H1 (cell line): ENCODE measurements around the gene SPAG5. TPM values are rescaled to one million over a fixed set of nuclear protein-coding genes. Genes with fewer than 3 reads are reported as not detected.

Experiments
- CTCF ChIA-PET: fragments of 300-600 bp; sonication (Branson Sonifier 250); formaldehyde crosslinking; loops from one replicate; lab custom pipeline; 2021; ENCODE audit not compliant: partially characterized antibody; lab: Charles Lee
- POLR2A ChIA-PET: fragments of 300-600 bp; sonication (Branson Sonifier 250); formaldehyde crosslinking; loops from one replicate; lab custom pipeline; 2021; ENCODE audit warnings: inconsistent platforms; ENCODE audit not compliant: partially characterized antibody; lab: Charles Lee
- DNase-seq, 2 experiments: peaks; one replicate each; pipeline versions ENCODE4 v3.0.0 to v3.0.0-alpha.2; 2010 to 2022; ENCODE audit warnings: low spot score in 2 of 2, low read depth in 1 of 2, mixed read lengths in 1 of 2
- FAIRE-seq: peaks from 2 replicates; lab custom pipeline; 2011; peaks lifted over from hg19 to GRCh38; lab: Jason Lieb, UNC
- H2AFZ ChIP-seq: 2 replicates; pipeline ENCODE4 v1.8.1; 2012; ENCODE audit warnings: low read length, inconsistent platforms
- H2AK5ac ChIP-seq: 2 replicates; pipeline ENCODE4 v1.6.1; 2013; ENCODE audit warnings: low read depth, low read length
- H2BK120ac ChIP-seq: replicated peaks from 2 replicates; pipeline ENCODE3; 2013; ENCODE audit warnings: low read depth, low read length, inconsistent platforms
- H2BK12ac ChIP-seq: 2 replicates; pipeline ENCODE4 v1.6.1; 2013; ENCODE audit warnings: low read depth, low read length
- H2BK15ac ChIP-seq: 2 replicates; pipeline ENCODE4 v1.6.1; 2013; ENCODE audit warnings: low read length
- H2BK20ac ChIP-seq: 2 replicates; pipeline ENCODE4 v1.6.1; 2013; ENCODE audit warnings: low read length
- H2BK5ac ChIP-seq: 2 replicates; pipeline ENCODE4 v1.6.1; 2013; ENCODE audit warnings: low read depth, low read length
- H3K14ac ChIP-seq: 2 replicates; pipeline ENCODE4 v1.6.1; 2013; ENCODE audit warnings: inconsistent platforms; ENCODE audit not compliant: insufficient read length
- H3K18ac ChIP-seq: 2 replicates; pipeline ENCODE4 v1.6.1; 2013; ENCODE audit warnings: low read length; ENCODE audit errors: extremely low read depth
- H3K23ac ChIP-seq: 2 replicates; pipeline ENCODE4 v1.6.1; 2013; ENCODE audit warnings: inconsistent platforms; ENCODE audit not compliant: insufficient read length
- H3K23me2 ChIP-seq: 2 replicates; pipeline ENCODE4 v1.6.1; 2013; ENCODE audit warnings: low read depth, low read length
- H3K27ac ChIP-seq: 2 replicates; pipeline ENCODE4 v1.6.1; 2011; ENCODE audit warnings: low read depth, low read length, inconsistent platforms
- H3K27me3 ChIP-seq, 4 experiments: replicated peaks in 1 of 4; 1 replicate in 1 of 4; 2 replicates in 3 of 4; pipeline versions ENCODE4 v1.6.1 to v1.8.1; 2011 to 2013; ENCODE audit warnings: low read length in 3 of 4, mild to moderate bottlenecking in 3 of 4, inconsistent platforms in 2 of 4, mixed read lengths in 2 of 4, moderate library complexity in 1 of 4; ENCODE audit not compliant: control insufficient read depth in 3 of 4, insufficient read depth in 3 of 4; ENCODE audit errors: extremely low read depth in 1 of 4
- H3K36me3 ChIP-seq, 4 experiments: 2 replicates each; pipeline versions ENCODE4 v1.6.1 to v1.8.1; 2011 to 2013; ENCODE audit warnings: mild to moderate bottlenecking in 4 of 4, low read length in 3 of 4, moderate library complexity in 2 of 4, control low read depth in 1 of 4, inconsistent platforms in 1 of 4; ENCODE audit not compliant: insufficient read depth in 4 of 4, control insufficient read depth in 2 of 4
- H3K4ac ChIP-seq: replicated peaks from 2 replicates; pipeline ENCODE3; 2013; ENCODE audit warnings: low read length, low read depth, mixed read lengths, inconsistent platforms; ENCODE audit not compliant: insufficient read length
- H3K4me1 ChIP-seq, 4 experiments: replicated peaks in 1 of 4; 1 replicate in 1 of 4; 2 replicates in 3 of 4; pipeline versions ENCODE4 v1.6.1 to v1.8.1; 2011 to 2013; ENCODE audit warnings: low read length in 3 of 4, inconsistent platforms in 2 of 4, mixed read lengths in 1 of 4; ENCODE audit not compliant: insufficient read depth in 4 of 4, control insufficient read depth in 3 of 4
- H3K4me2 ChIP-seq, 2 experiments: 2 replicates each; pipeline versions ENCODE4 v1.6.1 to v1.8.1; 2011 to 2013; ENCODE audit warnings: low read depth in 2 of 2, low read length in 2 of 2, control low read depth in 1 of 2, inconsistent platforms in 1 of 2, mild to moderate bottlenecking in 1 of 2; ENCODE audit not compliant: insufficient read depth in 1 of 2
- H3K4me3 ChIP-seq, 4 experiments: fragments of 200-600, 300-600 bp in 1 of 4; sonication (generic), shearing (Covaris generic), sonication (Bioruptor Twin) in 1 of 4; 2 replicates each; pipeline versions ENCODE4 v1.5.1 to v1.8.1; 2011 to 2016; ENCODE audit warnings: low read length in 4 of 4, low read depth in 3 of 4, control low read depth in 2 of 4, inconsistent platforms in 2 of 4, mild to moderate bottlenecking in 2 of 4, mixed read lengths in 1 of 4, moderate library complexity in 1 of 4; ENCODE audit not compliant: insufficient read depth in 2 of 4; ENCODE audit errors: extremely low read depth in 1 of 4
- H3K56ac ChIP-seq: replicated peaks from 2 replicates; pipeline ENCODE3; 2013; ENCODE audit warnings: low read depth, mild to moderate bottlenecking, mixed read lengths, low read length, inconsistent platforms; ENCODE audit not compliant: insufficient read length
- H3K79me1 ChIP-seq: 2 replicates; pipeline ENCODE4 v1.6.1; 2013; ENCODE audit warnings: low read depth, low read length, control low read depth
- H3K79me2 ChIP-seq, 2 experiments: 2 replicates each; pipeline versions ENCODE4 v1.6.1 to v1.8.1; 2012 to 2013; ENCODE audit warnings: low read length in 2 of 2, mild to moderate bottlenecking in 2 of 2, inconsistent platforms in 1 of 2; ENCODE audit not compliant: insufficient read depth in 2 of 2, control insufficient read depth in 1 of 2
- H3K9ac ChIP-seq, 4 experiments: replicated peaks in 1 of 4; 1 replicate in 1 of 4; 2 replicates in 3 of 4; pipeline versions ENCODE4 v1.6.1 to v1.8.1; 2011 to 2013; ENCODE audit warnings: low read depth in 3 of 4, low read length in 3 of 4, control low read depth in 2 of 4, mild to moderate bottlenecking in 2 of 4, moderate library complexity in 2 of 4, inconsistent platforms in 1 of 4; ENCODE audit errors: extremely low read depth in 1 of 4
- H3K9me3 ChIP-seq, 2 experiments: 2 replicates each; pipeline versions ENCODE4 v1.6.1 to v1.8.1; 2012 to 2013; ENCODE audit warnings: mild to moderate bottlenecking in 2 of 2, moderate library complexity in 2 of 2, control low read depth in 1 of 2, inconsistent platforms in 1 of 2, low read depth in 1 of 2, low read length in 1 of 2, mixed read lengths in 1 of 2; ENCODE audit not compliant: insufficient read depth in 2 of 2
- H4K20me1 ChIP-seq, 2 experiments: replicated peaks in 1 of 2; 2 replicates each; pipeline versions ENCODE3 to v1.8.1; 2011 to 2013; ENCODE audit warnings: inconsistent platforms in 2 of 2, low read length in 2 of 2, mild to moderate bottlenecking in 1 of 2; ENCODE audit not compliant: insufficient read depth in 2 of 2, control insufficient read depth in 1 of 2
- H4K5ac ChIP-seq: 2 replicates; pipeline ENCODE4 v1.6.1; 2013; ENCODE audit warnings: low read length, low read depth, mixed read lengths, inconsistent platforms; ENCODE audit not compliant: insufficient read length
- H4K8ac ChIP-seq: 2 replicates; pipeline ENCODE4 v1.8.0; 2013; ENCODE audit warnings: mild to moderate bottlenecking, moderate library complexity, low read length, inconsistent platforms; ENCODE audit not compliant: insufficient read depth; ENCODE audit errors: extremely low read depth
- H4K91ac ChIP-seq: replicated peaks from 2 replicates; pipeline ENCODE3; 2013; ENCODE audit warnings: low read length, mixed read lengths, inconsistent platforms; ENCODE audit not compliant: insufficient read length
- CHD1 ChIP-seq: IDR thresholded peaks from 2 replicates; pipeline ENCODE4 v1.6.1; 2012; ENCODE audit warnings: low read depth, low read length, improper control_type of control experiment
- HDAC2 ChIP-seq, 2 experiments: fragments of 300-600 bp in 1 of 2; sonication (generic) in 1 of 2; IDR thresholded peaks; 2 replicates each; pipeline ENCODE4 v1.6.1; 2011 to 2012; ENCODE audit warnings: low read depth in 2 of 2, low read length in 2 of 2, mild to moderate bottlenecking in 2 of 2, moderate library complexity in 2 of 2, borderline replicate concordance in 1 of 2, inconsistent platforms in 1 of 2
- HDAC6 ChIP-seq: IDR thresholded peaks from one replicate; pipeline ENCODE4 v1.7.1; 2012; ENCODE audit warnings: low read depth, mild to moderate bottlenecking, inconsistent platforms, low read length, moderate library complexity
- MAFK ChIP-seq: IDR thresholded peaks from 2 replicates; pipeline ENCODE4 v1.6.1; 2012; ENCODE audit warnings: low read depth, mild to moderate bottlenecking, improper control_type of control experiment, low read length
- MAX ChIP-seq: IDR thresholded peaks from 2 replicates; pipeline ENCODE4 v1.6.1; 2012; ENCODE audit warnings: inconsistent platforms
- SIN3A ChIP-seq, 2 experiments: IDR thresholded peaks in 1 of 2; conservative IDR thresholded peaks in 1 of 2; 2 replicates each; pipeline ENCODE4 v1.6.1; 2011 to 2012; ENCODE audit warnings: low read length in 2 of 2, improper control_type of control experiment in 1 of 2, low read depth in 1 of 2, mild to moderate bottlenecking in 1 of 2
- SP2 ChIP-seq: IDR thresholded peaks from 2 replicates; pipeline ENCODE4 v1.6.1; 2012; ENCODE audit warnings: mild to moderate bottlenecking, low read length, inconsistent platforms
- TAF1 ChIP-seq: IDR thresholded peaks from 2 replicates; pipeline ENCODE4 v1.6.1; 2011; ENCODE audit warnings: mild to moderate bottlenecking, low read depth, low read length
- WGBS, 2 experiments: shearing (Covaris generic) in 1 of 2; methylation state at CpG; one replicate each; pipeline versions ENCODE4 v1.1.6 to v1.1.7; 2013 to 2015; ENCODE audit warnings: low lambda C conversion rate in 2 of 2, mixed read lengths in 2 of 2, inconsistent platforms in 1 of 2, low coverage in 1 of 2, missing lambda C conversion rate in 1 of 2; ENCODE audit not compliant: insufficient replicate concordance in 2 of 2, insufficient coverage in 1 of 2, insufficient read length in 1 of 2; ENCODE audit errors: extremely low coverage in 1 of 2, missing lambda C conversion rate in 1 of 2; 5-methylcytosine and 5-hydroxymethylcytosine counted together
- polyA plus RNA-seq, 7 experiments: library from polyadenylated mRNA; depleted of rRNA in 3 of 7; stranded (reverse) in 5 of 7; unstranded in 2 of 7; fragments of >200 nt in 5 of 7; fragments of 200-250 nt in 2 of 7; gene quantifications; 1 replicate in 5 of 7; 2 replicates in 1 of 7; 4 replicates in 1 of 7; pipeline versions ENCODE4 v1.2.1 to v1.2.3, GENCODE V29; 2011 to 2013; ENCODE audit warnings: missing spikeins in 2 of 7, mixed read lengths in 2 of 7
- total RNA-seq: library from RNA; stranded (reverse); fragmentation: NEBNext Ultra II Directional; extraction: Animal tissue kit (Norgen Biotek cat#: 25700); gene quantifications from 2 replicates; pipeline ENCODE4 v1.2.1, GENCODE V29; 2021
- TF ChIP-seq, protein P1 (sequence below): IDR thresholded peaks from 2 replicates; pipeline ENCODE4 v1.6.1; 2011; ENCODE audit warnings: low read length, improper control_type of control experiment

SPAG5 gene
- total and polyA plus RNA-seq, 2 of the 8 experiments (the other 6 are each of a cell fraction or from before 2014, with no cell fraction given) = 57.1 to 129 TPM

GRCh38 chr17:28579526-28579925 lies 19.3 kb downstream of the SPAG5 start:
- Histone ChIP-seq H2BK20ac (no peak overlapping the region), H2BK120ac (no peak overlapping the region), H3K79me1 (no peaks in the 10 kb centered on the region), H3K14ac (no peak overlapping the region), H3K27me3 (no peaks in the 10 kb centered on the region), H3K23me2 (no peaks in the 10 kb centered on the region; the same call in 1 of the 2 replicates), H4K5ac (no peak overlapping the region), H2BK12ac (no peak overlapping the region), H3K36me3 (peaks cover 36 to 63% (median 56%) of the 10 kb centered on the region in 4 experiments), H2BK5ac (no peak overlapping the region), H2AFZ (no peak overlapping the region), H3K4me2 (no peak overlapping the region), H3K79me2 (no peaks in the 10 kb centered on the region), H3K9ac (no peak overlapping the region), H3K27ac (no peak overlapping the region), H3K4ac (no peak overlapping the region), H3K4me3 (no peak overlapping the region; a peak in 1 of 8 replicates), H3K18ac (no peak overlapping the region), H4K20me1 (peaks cover 1 to 4% of the 10 kb centered on the region in 2 experiments), H2BK15ac (no peak overlapping the region), H3K56ac (no peak overlapping the region), H3K4me1 (peaks cover 2 to 9% (median 5%) of the 10 kb centered on the region in 4 experiments; a peak in 6 of 7 replicates), H3K23ac (no peak overlapping the region), H3K9me3 (no peaks in the 10 kb centered on the region), H4K91ac (no peak overlapping the region), H4K8ac (no peak overlapping the region), H2AK5ac (no peak overlapping the region)
- ChIA-PET CTCF (no interaction called here), POLR2A (interaction anchor here (1.3 to 3.3 kb wide), 2 partner anchors 10 to 20 kb away, joined by 3 to 20 read pairs; no protein-coding TSS in a partner anchor)
- DNase-seq (no peak), FAIRE-seq (no peak)
- WGBS, 2 experiments = 93% methylated on average over 4 of the region's 4 CpGs; no CpG with 5 or more reads in 1 of the 2 experiments
- TF ChIP-seq SP2 (no peak), CHD1 (no peak), TAF1 (no peak), MAX (no peak), MAFK (no peak), HDAC6 (no peak), SIN3A (conservative IDR thresholded peaks at IDR 0.05 in 1 of 2, IDR thresholded peaks at IDR 0.05 in 1 of 2; ENCODE audit: low read depth in 1 of 2, low read length in 2 of 2) (no peak), HDAC2 (IDR thresholded peaks at IDR 0.05; ENCODE audit: borderline replicate concordance in 1 of 2, low read depth in 2 of 2, low read length in 2 of 2) (no peak)
- TF ChIP-seq, protein P1, sequence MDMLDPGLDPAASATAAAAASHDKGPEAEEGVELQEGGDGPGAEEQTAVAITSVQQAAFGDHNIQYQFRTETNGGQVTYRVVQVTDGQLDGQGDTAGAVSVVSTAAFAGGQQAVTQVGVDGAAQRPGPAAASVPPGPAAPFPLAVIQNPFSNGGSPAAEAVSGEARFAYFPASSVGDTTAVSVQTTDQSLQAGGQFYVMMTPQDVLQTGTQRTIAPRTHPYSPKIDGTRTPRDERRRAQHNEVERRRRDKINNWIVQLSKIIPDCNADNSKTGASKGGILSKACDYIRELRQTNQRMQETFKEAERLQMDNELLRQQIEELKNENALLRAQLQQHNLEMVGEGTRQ = no peak
